Cardiac muscle cell (in vitro differentiated cells and primary cell): ENCODE data around the gene CKMT2. TPM values are rescaled to one million over a fixed set of nuclear protein-coding genes. Genes with fewer than 3 reads are reported as not detected.

Experiments
- DNase-seq, 2 donors: peaks; one replicate each; pipeline versions ENCODE4 v3.0.0 to v3.0.0-alpha.2; 2010 to 2017; ENCODE audit warnings: low read depth in 1 of 2, low spot score in 1 of 2
- H3K27ac ChIP-seq: fragments of 200-600 bp; sonication (generic); 2 replicates; pipeline ENCODE4 v1.5.1; 2016
- H3K27me3 ChIP-seq: fragments of 200-600 bp; sonication (generic); 2 replicates; pipeline ENCODE4 v1.6.0; 2016; ENCODE audit warnings: control low read depth
- H3K36me3 ChIP-seq: fragments of 200-600 bp; sonication (generic); 2 replicates; pipeline ENCODE4 v1.5.1; 2016; ENCODE audit warnings: control low read depth
- H3K4me1 ChIP-seq: fragments of 200-600 bp; sonication (generic); 2 replicates; pipeline ENCODE4 v1.8.1; 2017; ENCODE audit warnings: low read depth, mild to moderate bottlenecking, mixed run types
- H3K4me3 ChIP-seq: fragments of 200-600 bp; sonication (generic); 2 replicates; pipeline ENCODE4 v1.5.1; 2016; ENCODE audit warnings: mild to moderate bottlenecking
- H3K9me3 ChIP-seq: fragments of 200-600 bp; sonication (generic); 2 replicates; pipeline ENCODE4 v1.5.1; 2017; ENCODE audit warnings: low read depth, mild to moderate bottlenecking, control low read depth
- polyA plus RNA-seq: library from polyadenylated mRNA; unstranded; fragments of >200 nt; fragmentation: Nextera tagmentation; extraction: Ambion mirVana; gene quantifications from 2 replicates; pipeline ENCODE4 v1.2.1, GENCODE V29; 2016
- total RNA-seq: library from RNA; depleted of rRNA; stranded (reverse); fragments of >200 nt; gene quantifications from 2 replicates; pipeline ENCODE4 v1.2.3, GENCODE V29; 2016
- TF ChIP-seq, protein P1 (sequence below): IDR thresholded peaks from 2 replicates; pipeline ENCODE4 v1.5.1; 2012; ENCODE audit warnings: low read depth, mild to moderate bottlenecking, low read length

CKMT2 gene
- total and polyA plus RNA-seq, 2 experiments from 2014 or later = 37.1 to 62.6 TPM

DNA sequence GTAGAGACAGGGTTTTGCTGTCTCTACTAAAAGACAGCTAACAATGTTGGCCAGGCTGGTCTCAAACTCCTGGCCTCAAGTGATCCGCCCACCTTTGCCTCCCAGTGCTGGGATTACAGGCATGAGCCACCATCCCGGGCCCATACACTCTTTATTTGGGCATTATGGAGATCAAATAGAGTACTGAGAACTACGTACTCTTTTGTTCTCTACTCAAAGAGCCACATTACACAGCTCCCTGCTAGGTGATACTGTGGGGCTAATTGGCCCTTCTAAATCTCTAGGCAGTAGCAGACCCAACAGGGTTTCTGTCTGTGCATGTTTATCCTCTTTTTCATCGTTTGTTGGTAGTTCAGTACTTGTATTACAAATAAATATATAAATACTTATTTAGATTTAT lies 16.1 kb downstream of the CKMT2 start:
- no peak for DNase-seq
- Histone ChIP-seq H3K4me1 (peaks cover 13% of the 10 kb centered on the region), H3K4me3 (no peak overlapping the region), H3K36me3 (no peaks in the 10 kb centered on the region), H3K27ac (no peak overlapping the region), H3K27me3 (no peaks in the 10 kb centered on the region), H3K9me3 (no peaks in the 10 kb centered on the region)
- TF ChIP-seq, protein P1, sequence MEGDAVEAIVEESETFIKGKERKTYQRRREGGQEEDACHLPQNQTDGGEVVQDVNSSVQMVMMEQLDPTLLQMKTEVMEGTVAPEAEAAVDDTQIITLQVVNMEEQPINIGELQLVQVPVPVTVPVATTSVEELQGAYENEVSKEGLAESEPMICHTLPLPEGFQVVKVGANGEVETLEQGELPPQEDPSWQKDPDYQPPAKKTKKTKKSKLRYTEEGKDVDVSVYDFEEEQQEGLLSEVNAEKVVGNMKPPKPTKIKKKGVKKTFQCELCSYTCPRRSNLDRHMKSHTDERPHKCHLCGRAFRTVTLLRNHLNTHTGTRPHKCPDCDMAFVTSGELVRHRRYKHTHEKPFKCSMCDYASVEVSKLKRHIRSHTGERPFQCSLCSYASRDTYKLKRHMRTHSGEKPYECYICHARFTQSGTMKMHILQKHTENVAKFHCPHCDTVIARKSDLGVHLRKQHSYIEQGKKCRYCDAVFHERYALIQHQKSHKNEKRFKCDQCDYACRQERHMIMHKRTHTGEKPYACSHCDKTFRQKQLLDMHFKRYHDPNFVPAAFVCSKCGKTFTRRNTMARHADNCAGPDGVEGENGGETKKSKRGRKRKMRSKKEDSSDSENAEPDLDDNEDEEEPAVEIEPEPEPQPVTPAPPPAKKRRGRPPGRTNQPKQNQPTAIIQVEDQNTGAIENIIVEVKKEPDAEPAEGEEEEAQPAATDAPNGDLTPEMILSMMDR = no peak

DNA sequence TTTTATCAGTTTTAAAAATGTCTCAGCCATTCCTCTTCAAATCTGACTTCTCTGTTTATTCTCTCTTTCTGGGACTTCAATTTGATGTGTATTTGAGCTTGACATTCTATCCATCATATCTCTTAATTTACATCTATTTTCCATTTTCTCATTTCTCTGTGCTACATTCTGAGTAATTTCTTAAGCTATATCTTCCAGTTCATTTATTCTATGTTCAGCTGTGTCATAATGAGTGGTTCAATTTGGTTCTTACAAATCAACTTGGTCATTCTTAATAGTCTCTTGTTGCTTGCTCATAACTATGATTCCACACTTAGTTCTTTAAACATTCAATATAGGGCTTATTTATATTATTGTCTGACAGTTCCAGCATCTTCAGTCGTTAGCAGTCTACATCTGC lies 16.9 kb downstream of the CKMT2 start:
- Histone ChIP-seq H3K36me3 (no peaks in the 10 kb centered on the region), H3K27me3 (no peaks in the 10 kb centered on the region), H3K4me1 (peaks cover 13% of the 10 kb centered on the region), H3K9me3 (no peaks in the 10 kb centered on the region), H3K27ac (no peak overlapping the region), H3K4me3 (no peak overlapping the region)
- TF ChIP-seq, protein P1 = no peak
- no peak for DNase-seq

DNA sequence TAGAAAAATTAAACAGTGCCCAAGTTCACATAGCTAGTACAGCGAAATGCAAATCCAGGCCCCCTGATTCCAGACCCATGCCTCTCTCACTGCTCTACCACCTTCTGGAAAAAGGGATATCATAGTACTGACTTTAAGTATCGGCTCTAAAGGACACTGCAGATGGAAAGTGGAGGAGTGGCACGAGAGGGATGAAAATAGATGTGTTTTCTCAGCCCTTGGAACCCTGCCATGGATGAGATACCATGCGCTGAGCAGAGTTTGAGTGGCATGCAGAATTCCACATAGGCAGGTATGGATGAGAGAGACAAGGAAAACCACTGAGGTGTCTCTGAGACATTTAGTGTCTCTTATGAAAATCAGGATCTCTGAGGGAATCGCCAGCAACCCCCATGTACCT lies 18.8 kb downstream of the CKMT2 start:
- Histone ChIP-seq H3K27me3 (no peaks in the 10 kb centered on the region), H3K4me1 (peaks cover under 1% of the 10 kb centered on the region), H3K4me3 (no peak overlapping the region), H3K9me3 (no peaks in the 10 kb centered on the region), H3K27ac (no peak overlapping the region), H3K36me3 (no peaks in the 10 kb centered on the region)
- DNase-seq = no peak
- TF ChIP-seq, protein P1 = no peak

DNA sequence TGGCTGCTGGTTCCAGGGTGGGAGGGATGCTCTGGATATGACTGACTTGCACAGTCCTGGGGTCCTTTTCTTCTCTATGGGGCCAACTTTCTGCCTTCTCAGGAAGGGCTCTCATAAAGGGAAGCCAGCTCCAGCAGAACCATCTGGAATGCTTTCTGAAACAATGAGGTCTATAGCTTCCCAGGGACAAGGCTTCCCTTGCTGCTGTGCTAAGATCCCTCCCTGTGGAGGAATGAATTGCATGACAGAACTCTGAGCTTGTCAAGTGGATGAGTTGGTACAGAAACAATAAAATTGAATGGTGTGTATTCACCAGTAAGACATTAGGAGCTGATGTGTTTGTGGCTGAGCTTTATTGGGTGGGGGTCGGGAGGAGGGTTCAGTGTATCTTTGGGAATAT lies 19.8 kb downstream of the CKMT2 start:
- DNase-seq = no peak
- no peak overlapping the region for H3K27ac ChIP-seq
- no peak overlapping the region for H3K4me3 ChIP-seq

GRCh38 chr5:81253875-81254274 lies 20.8 kb downstream of the CKMT2 start:
- no peaks in the 10 kb centered on the region for H3K4me1 ChIP-seq
- no peak overlapping the region for H3K4me3 ChIP-seq
- TF ChIP-seq, protein P1 = no peak
- H3K9me3 ChIP-seq = no peaks in the 10 kb centered on the region
- no peak for DNase-seq
- H3K27me3 ChIP-seq = no peaks in the 10 kb centered on the region
- no peak overlapping the region for H3K27ac ChIP-seq
- peaks cover 3% of the 10 kb centered on the region for H3K36me3 ChIP-seq

More for the DNA sequence above, 19.8 kb downstream of the CKMT2 start:
- Histone ChIP-seq H3K36me3 (peaks cover 3% of the 10 kb centered on the region), H3K9me3 (no peaks in the 10 kb centered on the region), H3K27me3 (no peaks in the 10 kb centered on the region), H3K4me1 (no peaks in the 10 kb centered on the region)
- TF ChIP-seq, protein P1 = no peak

- Histone ChIP-seq H3K4me3 (no peak overlapping the region), H3K4me1 (no peaks in the 10 kb centered on the region), H3K36me3 (peaks cover 11% of the 10 kb centered on the region), H3K27me3 (no peaks in the 10 kb centered on the region), H3K9me3 (no peaks in the 10 kb centered on the region), H3K27ac (no peak overlapping the region)
- DNase-seq = no peak
- TF ChIP-seq, protein P1 = no peak
Measured at GRCh38 chr5:81254886-81255559, 21.9 kb downstream of the CKMT2 start.
